Osteoblast (primary cell): ENCODE measurements around the gene P3H1. TPM values are rescaled to one million over a fixed set of nuclear protein-coding genes. Genes with fewer than 3 reads are reported as not detected.
A peak's percentile ranks its signal among the peaks of the same experiment; 100 is the strongest.

ENCODE experiments used
- DNase-seq: peaks from one replicate; pipeline ENCODE4 v3.0.0; 2011; ENCODE audit warnings: low spot score, mixed read lengths; ENCODE audit not compliant: insufficient read length; ENCODE audit errors: missing footprints
- H2AFZ ChIP-seq: 2 replicates; pipeline ENCODE4 v1.6.0; 2011; ENCODE audit warnings: mild to moderate bottlenecking, low read length
- H3K27ac ChIP-seq: 2 replicates; pipeline ENCODE4 v1.5.1; 2011; ENCODE audit warnings: mild to moderate bottlenecking, low read depth, low read length, moderate library complexity
- H3K27me3 ChIP-seq: 2 replicates; pipeline ENCODE4 v1.6.0; 2012; ENCODE audit warnings: mild to moderate bottlenecking, control low read depth, inconsistent platforms, low read length, moderate library complexity; ENCODE audit not compliant: insufficient read depth
- H3K36me3 ChIP-seq: 2 replicates; pipeline ENCODE4 v1.5.1; 2011; ENCODE audit warnings: mild to moderate bottlenecking, low read length, control low read depth, moderate library complexity; ENCODE audit not compliant: insufficient read depth
- H3K4me1 ChIP-seq: 2 replicates; pipeline ENCODE4 v1.5.1; 2011; ENCODE audit warnings: mild to moderate bottlenecking, low read length, control low read depth, moderate library complexity; ENCODE audit not compliant: insufficient read depth
- H3K4me2 ChIP-seq: 2 replicates; pipeline ENCODE4 v1.6.0; 2011; ENCODE audit warnings: mild to moderate bottlenecking, low read length; ENCODE audit not compliant: insufficient read depth
- H3K4me3 ChIP-seq: fragments of 200-600 bp; sonication (generic); 3 replicates; pipeline ENCODE4 v1.5.1; 2012; ENCODE audit warnings: mild to moderate bottlenecking, low read length, inconsistent platforms; ENCODE audit not compliant: insufficient read depth
- H3K79me2 ChIP-seq: 2 replicates; pipeline ENCODE4 v1.6.0; 2012; ENCODE audit warnings: mild to moderate bottlenecking, low read length, control low read depth, inconsistent platforms; ENCODE audit not compliant: insufficient read depth
- H3K9me3 ChIP-seq: 2 replicates; pipeline ENCODE4 v1.5.1; 2011; ENCODE audit warnings: low read depth, low read length, control low read depth
- H4K20me1 ChIP-seq: 2 replicates; pipeline ENCODE4 v1.6.0; 2012; ENCODE audit warnings: mild to moderate bottlenecking, low read length, control low read depth; ENCODE audit not compliant: insufficient read depth
- CTCF ChIP-seq: IDR thresholded peaks from 2 replicates; pipeline ENCODE4 v1.5.1; 2011; ENCODE audit warnings: mild to moderate bottlenecking, low read depth, low read length, moderate library complexity; ENCODE audit errors: extremely low read depth
- total RNA-seq: library from RNA; depleted of rRNA; stranded (reverse); fragments of >200 nt; gene quantifications from 2 replicates; pipeline ENCODE4 v1.2.3, GENCODE V29; 2012

P3H1 gene
- total RNA-seq, 1 donor: 213 TPM

- peaks cover 13% of the 10 kb centered on the region for H4K20me1 ChIP-seq
- H3K27ac ChIP-seq: no peak overlapping the region
- peaks cover 35% of the 10 kb centered on the region for H3K36me3 ChIP-seq
- no peak overlapping the region for H2AFZ ChIP-seq
- no peak for TF ChIP-seq CTCF
- no peak for DNase-seq
- H3K27me3 ChIP-seq: no peaks in the 10 kb centered on the region
- H3K79me2 ChIP-seq: peaks cover 43% of the 10 kb centered on the region
- H3K4me2 ChIP-seq: no peak overlapping the region
- H3K4me1 ChIP-seq: peaks cover under 1% of the 10 kb centered on the region
- no peaks in the 10 kb centered on the region for H3K9me3 ChIP-seq
- H3K4me3 ChIP-seq: no peak overlapping the region
Measured at GRCh38 chr1:42773420-42773819, 6.6 kb upstream of the P3H1 start.

DNA sequence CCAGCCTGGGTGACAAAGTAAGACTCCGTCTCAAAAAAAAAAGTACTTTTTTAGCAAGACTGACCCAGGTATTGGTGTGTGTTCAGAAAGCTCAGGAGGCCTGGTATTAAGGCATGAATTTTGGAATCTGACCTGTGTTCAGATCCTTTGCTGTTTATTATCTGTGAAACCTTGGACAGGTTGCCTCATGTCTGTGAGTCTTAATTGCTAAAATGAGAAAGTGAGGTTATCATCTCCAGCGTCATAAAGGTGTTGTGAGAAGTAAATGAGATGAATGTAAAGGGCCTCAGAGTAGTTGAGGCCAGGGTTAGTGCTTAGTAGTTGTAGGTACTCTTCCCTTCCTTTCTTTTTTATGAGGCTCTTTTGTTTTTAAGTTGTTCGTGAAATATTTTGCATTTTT, 3.0 kb upstream of the P3H1 start:
- Histone ChIP-seq H3K36me3 (peaks cover 11% of the 10 kb centered on the region), H3K27me3 (no peaks in the 10 kb centered on the region), H3K27ac (no peak overlapping the region), H2AFZ (no peak overlapping the region), H3K4me2 (no peak overlapping the region), H3K4me1 (peaks cover 12% of the 10 kb centered on the region), H3K9me3 (no peaks in the 10 kb centered on the region), H3K79me2 (peaks cover 77% of the 10 kb centered on the region), H4K20me1 (peaks cover 11% of the 10 kb centered on the region), H3K4me3 (no peak overlapping the region)
- no peak for DNase-seq
- no peak for TF ChIP-seq CTCF

DNA sequence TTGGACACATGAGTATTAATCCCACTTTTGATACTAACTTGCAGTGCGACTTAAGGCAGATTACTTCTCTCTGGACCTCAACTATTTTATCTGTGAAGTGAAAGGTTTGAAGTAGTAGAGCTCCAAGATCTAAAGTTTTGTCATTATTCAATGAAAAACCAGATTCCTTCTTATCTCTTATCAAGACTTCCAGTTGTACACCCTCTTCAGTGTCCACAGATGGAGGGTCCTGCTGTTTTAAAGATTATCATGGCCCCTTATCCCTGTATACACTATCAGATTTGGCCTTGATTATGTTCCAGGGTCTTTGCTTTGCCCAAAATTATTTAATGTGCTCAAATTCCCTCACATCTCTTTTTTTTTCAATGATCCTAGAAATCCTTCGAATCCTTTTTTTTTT, 1.3 kb upstream of the P3H1 start:
- H3K4me3 ChIP-seq: peak overlapping the region; percentile 99
- peaks cover 20% of the 10 kb centered on the region for H4K20me1 ChIP-seq
- peaks cover 20% of the 10 kb centered on the region for H3K4me1 ChIP-seq
- peak overlapping the region; percentile 96 for H3K4me2 ChIP-seq
- no peaks in the 10 kb centered on the region for H3K9me3 ChIP-seq
- H2AFZ ChIP-seq: peak overlapping the region; percentile 97
- no peaks in the 10 kb centered on the region for H3K27me3 ChIP-seq
- peaks cover 4% of the 10 kb centered on the region for H3K36me3 ChIP-seq
- H3K79me2 ChIP-seq: peaks cover 93% of the 10 kb centered on the region
- DNase-seq: no peak
- peak overlapping the region; percentile 80 for H3K27ac ChIP-seq
- no peak for TF ChIP-seq CTCF

DNA sequence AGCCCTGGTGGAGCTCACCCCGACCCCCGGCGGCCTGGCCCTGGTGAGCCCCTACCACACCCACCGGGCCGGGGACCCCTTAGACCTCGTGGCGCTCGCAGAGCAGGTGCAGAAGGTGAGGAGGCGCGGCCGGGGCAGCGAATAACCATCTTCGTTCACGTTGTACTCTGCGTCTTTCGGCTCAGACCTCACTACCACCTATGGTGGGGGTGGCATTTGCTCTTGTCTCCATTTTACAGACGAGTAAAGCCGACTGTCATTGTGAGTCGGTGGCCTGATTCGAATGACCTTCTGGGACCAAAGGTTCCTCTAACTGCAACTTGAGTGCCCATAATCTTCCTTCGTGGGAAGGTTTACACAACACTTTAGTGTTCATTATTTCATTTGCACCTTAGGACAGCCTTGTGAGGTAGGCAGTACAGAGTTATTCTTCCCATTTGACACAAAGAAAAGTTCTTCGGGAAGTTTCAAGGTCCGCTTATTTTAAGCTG, 727 bp upstream of the P3H1 start:
- Histone ChIP-seq H4K20me1 (peaks cover 23% of the 10 kb centered on the region), H3K27ac (peak overlapping the region; percentile 80)

More for the DNA sequence above, 727 bp upstream of the P3H1 start:
- Histone ChIP-seq H3K9me3 (no peaks in the 10 kb centered on the region), H3K36me3 (peaks cover 4% of the 10 kb centered on the region), H3K4me3 (peak overlapping the region; percentile 99), H3K4me1 (peaks cover 20% of the 10 kb centered on the region), H2AFZ (peak overlapping the region; percentile 97), H3K79me2 (peaks cover 94% of the 10 kb centered on the region), H3K4me2 (peak overlapping the region; percentile 96), H3K27me3 (no peaks in the 10 kb centered on the region)
- no peak for DNase-seq
- TF ChIP-seq CTCF: no peak
